HG03103 (cell line): Measurements from ENCODE around the gene GALM.
"Not testable (repeated sequence)": the region's sequence is repeated elsewhere in the genome, so short reads cannot be mapped to it uniquely, and the experiment has no call there.

ENCODE experiments used
- ATAC-seq: cut with Tn5 transposase; IDR thresholded peaks from one replicate; pipeline ENCODE4 v1.9.1; 2021; ENCODE audit warnings: low read depth; ENCODE audit not compliant: unreplicated experiment

The GALM gene

GRCh38 chr2:38737000-38737698, 71.2 kb downstream of the GALM start:
- ATAC-seq = not testable (repeated sequence)

DNA sequence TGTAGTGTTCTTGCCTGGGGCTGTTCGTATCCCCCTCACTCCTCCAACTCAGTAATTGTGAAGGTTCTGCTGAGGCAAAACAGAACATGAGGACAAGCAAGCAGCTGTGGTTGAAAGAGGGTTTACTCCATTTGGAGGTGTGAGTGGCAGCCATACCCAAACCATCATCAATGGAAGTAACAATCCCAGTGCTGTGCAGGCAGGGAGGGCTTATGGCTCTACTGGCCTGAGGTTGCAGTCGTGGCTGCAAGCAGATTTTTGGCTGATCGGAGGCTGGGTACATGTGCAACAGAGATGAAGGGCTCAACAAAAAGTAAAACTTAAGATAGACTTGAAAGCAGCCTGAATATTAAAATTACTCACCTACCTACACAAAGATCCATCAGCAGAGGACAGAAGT, 72.0 kb downstream of the GALM start:
- no peak for ATAC-seq

DNA sequence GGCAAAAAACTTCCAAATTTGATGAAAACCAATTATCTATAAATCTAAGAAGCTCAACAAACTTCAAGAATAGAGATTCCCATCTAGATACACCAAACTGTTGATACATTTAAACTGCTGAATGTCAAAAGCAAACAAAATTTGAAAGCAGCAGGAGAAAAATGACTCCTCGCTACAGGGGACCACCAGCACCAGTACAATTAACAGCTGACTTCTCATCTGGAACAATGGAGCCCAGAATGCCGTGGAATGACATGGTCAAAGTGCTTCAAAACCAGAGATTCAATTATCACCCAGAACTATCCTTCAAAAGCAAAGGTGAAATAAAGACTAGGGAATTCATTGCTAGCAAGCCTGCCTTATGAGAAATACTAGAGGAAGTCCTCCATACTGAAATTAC, 73.6 kb downstream of the GALM start:
- no peak for ATAC-seq

DNA sequence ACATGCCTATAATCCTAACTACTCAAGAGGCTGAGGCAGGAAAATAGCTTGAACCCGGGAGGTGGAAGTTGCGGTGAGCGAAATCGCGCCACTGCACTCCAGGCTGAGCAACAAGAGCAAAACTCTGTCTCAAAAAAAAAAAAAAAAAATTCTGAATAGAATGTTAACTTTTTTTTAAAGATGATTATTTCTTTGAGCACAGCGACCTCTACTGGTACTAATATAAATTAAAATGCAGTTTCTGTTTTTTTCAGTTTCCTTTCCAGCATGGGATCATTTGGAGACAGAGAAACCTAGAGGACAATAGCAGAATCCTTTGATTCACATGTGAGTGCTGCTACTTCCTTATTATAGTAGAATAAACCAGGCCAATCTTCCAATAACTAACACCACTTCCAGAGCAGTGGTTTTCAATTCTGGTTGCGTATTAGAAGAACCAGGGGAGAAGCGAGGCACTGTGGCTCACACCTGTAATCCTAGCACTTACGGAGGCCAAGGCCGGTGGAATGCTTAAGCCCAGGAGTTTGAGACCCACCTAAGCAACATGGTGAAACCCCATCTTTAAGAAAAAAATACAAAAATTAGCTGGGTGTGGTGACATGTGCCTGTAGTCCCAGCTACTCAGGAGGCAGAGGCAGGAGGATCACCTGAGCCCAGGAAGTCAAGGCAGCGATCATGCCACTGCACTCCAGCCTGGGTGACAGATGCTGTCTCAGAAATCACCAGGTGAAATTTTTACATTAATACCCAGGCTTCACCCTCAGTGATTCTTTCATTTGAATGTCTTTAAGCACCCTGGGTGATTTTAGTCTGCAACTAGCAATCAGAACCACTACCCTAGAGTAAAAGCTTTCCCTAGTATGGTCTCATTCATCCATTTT, 75.2 kb downstream of the GALM start:
- ATAC-seq = no peak

- ATAC-seq = no peak
Measured at GRCh38 chr2:38742797-38743559, 77.1 kb downstream of the GALM start.

GRCh38 chr2:38743672-38744398, 77.9 kb downstream of the GALM start:
- ATAC-seq = no peak

GRCh38 chr2:38744399-38744780, 78.5 kb downstream of the GALM start:
- no peak for ATAC-seq

DNA sequence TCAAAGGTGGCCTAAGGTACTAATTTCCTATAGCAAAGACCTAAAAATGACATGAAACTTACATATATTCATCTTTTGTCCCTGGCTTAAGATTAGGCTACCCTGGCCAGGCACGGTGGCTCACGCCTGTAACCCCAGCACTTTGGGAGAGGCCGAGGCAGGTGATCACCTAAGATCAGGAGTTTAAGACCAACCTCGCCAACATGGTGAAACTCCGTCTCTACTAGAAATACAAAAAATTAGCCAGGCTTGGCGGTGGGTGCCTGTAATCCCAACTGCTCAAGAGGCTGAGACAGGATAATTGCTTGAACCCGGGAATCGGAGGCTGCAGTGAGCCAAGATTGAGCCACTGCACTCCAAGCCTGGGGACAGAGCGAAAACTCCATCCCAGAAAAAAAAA, 79.4 kb downstream of the GALM start:
- no peak for ATAC-seq

GRCh38 chr2:38747007-38747424, 81.1 kb downstream of the GALM start:
- ATAC-seq = no peak

- no peak for ATAC-seq
Measured at GRCh38 chr2:38747819-38748218, 81.9 kb downstream of the GALM start.

- ATAC-seq = no peak
Measured at GRCh38 chr2:38748391-38748790, 82.5 kb downstream of the GALM start.

DNA sequence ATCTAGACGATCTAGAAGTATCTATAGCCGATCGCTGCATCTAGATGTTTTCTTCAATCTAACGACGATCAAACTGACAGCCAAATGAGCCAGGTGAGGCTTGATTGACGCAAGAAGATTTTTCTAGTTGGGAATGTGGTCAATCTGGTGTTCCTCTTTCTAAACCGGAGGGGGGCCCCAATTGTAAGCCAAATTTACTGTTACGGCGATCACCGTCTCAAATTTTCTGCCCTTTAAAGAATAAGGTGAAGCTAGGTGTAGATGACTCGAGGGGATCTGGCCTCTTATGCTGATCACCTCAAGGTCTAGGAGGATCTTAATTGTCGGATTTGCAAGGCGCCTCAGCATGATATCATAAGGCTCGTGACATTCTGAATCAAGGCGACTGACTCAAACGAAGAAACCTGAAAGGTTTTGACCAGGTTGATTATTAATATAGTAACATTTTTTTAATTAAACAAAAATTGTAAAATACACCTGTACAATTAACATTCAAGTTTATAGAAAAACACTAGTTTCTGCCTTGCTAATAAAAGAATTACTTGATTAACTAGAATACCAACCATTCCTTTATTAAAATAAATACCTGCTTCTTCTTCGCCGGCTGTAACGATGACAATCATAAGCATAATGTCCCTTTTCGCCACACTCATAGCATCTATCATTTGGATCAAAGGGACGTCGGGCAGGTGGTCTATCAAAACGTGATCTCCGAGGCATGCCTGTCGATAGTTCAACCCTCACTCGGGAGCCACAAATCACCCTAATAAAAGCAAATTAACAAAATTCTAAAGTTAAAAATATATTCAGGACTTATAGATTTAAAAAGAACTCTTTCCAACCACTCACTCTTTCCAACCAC, 83.3 kb downstream of the GALM start:
- no peak for ATAC-seq

DNA sequence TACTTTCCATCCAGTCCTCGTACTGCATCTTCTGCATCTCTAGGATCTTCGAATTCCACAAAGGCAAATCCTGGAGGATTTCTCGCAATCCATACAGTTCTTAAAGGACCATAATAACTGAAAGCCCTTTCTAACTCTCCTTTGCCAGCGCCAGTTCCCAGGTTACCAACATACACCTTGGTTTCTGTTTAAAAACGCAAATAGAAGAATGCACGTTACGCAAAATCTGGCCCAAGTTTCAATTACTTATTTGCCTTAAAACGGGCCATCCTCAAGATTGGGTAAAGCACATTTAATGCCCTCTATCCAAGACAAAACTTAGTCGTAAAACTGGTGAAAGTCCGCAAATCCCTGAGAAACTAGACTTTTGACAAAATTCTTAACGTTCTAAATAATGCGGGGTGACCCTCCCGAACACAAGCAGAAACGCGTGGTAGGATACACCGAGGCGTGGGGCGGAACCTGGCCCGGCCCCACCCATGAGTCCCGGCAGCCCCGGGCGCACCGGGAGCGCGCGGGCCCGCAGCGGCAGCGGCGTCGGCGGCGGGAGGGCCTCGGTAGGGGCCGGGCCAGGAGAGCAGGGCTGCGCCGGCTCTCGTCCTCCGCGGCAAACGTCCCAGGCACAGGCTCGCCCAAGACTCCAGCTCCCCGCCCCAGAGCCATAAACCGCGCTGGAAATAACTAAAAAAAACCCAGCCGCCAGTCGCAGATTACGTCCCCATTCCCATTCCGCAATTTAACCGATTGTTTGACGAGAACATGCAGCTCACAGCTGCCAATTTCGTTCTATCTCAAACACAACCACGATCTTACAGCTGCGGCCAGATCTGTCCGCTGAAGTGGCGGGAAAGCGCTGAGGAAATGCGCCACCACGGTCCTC, 84.3 kb downstream of the GALM start:
- ATAC-seq = peak; percentile 27

DNA sequence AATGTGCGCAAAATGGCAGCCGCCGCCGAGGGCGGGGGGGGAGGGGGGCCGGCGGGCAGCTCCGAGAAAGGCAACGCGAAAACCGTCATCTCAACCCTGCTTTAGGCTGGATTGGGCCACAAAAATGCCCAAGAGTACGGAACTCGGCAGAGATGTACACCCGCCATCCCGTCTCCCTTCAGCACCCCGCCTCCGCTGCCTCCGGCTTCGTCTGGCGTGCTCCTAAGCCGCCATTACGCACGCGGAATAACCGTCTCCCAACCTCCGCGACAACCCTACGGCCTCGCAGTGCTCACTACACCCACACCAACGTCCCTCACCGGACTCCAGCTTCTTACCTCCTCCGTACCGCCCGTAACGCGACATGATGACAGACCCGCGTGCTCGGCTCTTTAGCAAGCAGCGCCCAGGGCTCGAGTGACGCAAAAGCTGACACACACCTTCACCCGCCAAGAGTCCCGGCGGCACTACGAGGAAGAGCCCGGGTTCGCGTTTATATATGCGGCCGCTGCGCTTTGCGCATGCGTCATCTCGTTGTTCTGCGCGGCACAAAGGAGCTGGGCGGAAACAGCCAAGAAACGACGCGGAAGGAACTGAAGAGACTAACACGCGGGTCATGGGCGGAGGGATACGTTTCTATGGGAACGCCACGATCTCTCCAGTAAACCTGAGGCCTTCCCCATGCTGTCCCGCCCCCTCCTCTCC, 85.1 kb downstream of the GALM start, which contains the start of gene SRSF7:
Gene SRSF7, minus strand, starts transcription at position 471 of the 705 bp plus-strand sequence. Its CDS starts 105 bp downstream, at position 366.
- peak; percentile 76 for ATAC-seq

- peak; percentile 19 for ATAC-seq
Measured at GRCh38 chr2:38751596-38752410, 85.9 kb downstream of the GALM start.

GRCh38 chr2:38754049-38754448, 88.1 kb downstream of the GALM start:
- no peak for ATAC-seq

GRCh38 chr2:38754506-38754905, 88.6 kb downstream of the GALM start:
- no peak for ATAC-seq
